ENCODE data around the gene ZAR1. TPM values are rescaled to one million over a fixed set of nuclear protein-coding genes. Genes with fewer than 3 reads are reported as not detected.

ZAR1 gene
- total RNA-seq, 3 donors from 2014 or later, result not detected

GRCh38 chr4:48503233-48504025 is 13.4 kb downstream of the ZAR1 start:
- Mint-ChIP-seq H3K9me3 (no peaks in the 10 kb centered on the region), H3K4me1 (ENCODE audit: low read depth) (peaks cover 9% of the 10 kb centered on the region), H3K36me3 (ENCODE audit: insufficient read depth) (peaks cover 30% of the 10 kb centered on the region), H3K4me3 (no peak overlapping the region), H3K27me3 (ENCODE audit: low read depth) (no peaks in the 10 kb centered on the region)
- ATAC-seq, result no peak
- no peak for DNase-seq

GRCh38 chr4:48504026-48504330 is 13.9 kb downstream of the ZAR1 start:
- Mint-ChIP-seq H3K27me3 (ENCODE audit: low read depth) (no peaks in the 10 kb centered on the region), H3K9me3 (no peaks in the 10 kb centered on the region), H3K4me3 (no peak overlapping the region), H3K4me1 (ENCODE audit: low read depth) (peaks cover 9% of the 10 kb centered on the region), H3K36me3 (ENCODE audit: insufficient read depth) (peaks cover 29% of the 10 kb centered on the region)
- ATAC-seq (no peak), DNase-seq (no peak)

- Mint-ChIP-seq H3K27me3 (ENCODE audit: low read depth) (no peaks in the 10 kb centered on the region), H3K4me1 (ENCODE audit: low read depth) (peaks cover 6% of the 10 kb centered on the region), H3K9me3 (no peaks in the 10 kb centered on the region), H3K36me3 (ENCODE audit: insufficient read depth) (peaks cover 29% of the 10 kb centered on the region), H3K4me3 (no peak overlapping the region)
- DNase-seq (no peak), ATAC-seq (no peak)
These were observed 14.3 kb downstream of the ZAR1 start for GRCh38 chr4:48504352-48504751.

- H3K9me3 Mint-ChIP-seq, result no peaks in the 10 kb centered on the region
- DNase-seq, result no peak
- no peaks in the 10 kb centered on the region for H3K27me3 Mint-ChIP-seq (ENCODE audit: low read depth)
- no peak overlapping the region for H3K4me3 Mint-ChIP-seq
- no peaks in the 10 kb centered on the region for H3K4me1 Mint-ChIP-seq (ENCODE audit: low read depth)
- peaks cover 33% of the 10 kb centered on the region for H3K36me3 Mint-ChIP-seq (ENCODE audit: insufficient read depth)
- no peak for ATAC-seq
These were observed 16.7 kb downstream of the ZAR1 start for GRCh38 chr4:48506716-48507115.

- ATAC-seq (no peak), DNase-seq (no peak)
- Mint-ChIP-seq H3K36me3 (ENCODE audit: insufficient read depth) (peaks cover 41% of the 10 kb centered on the region), H3K4me1 (ENCODE audit: low read depth) (no peaks in the 10 kb centered on the region), H3K27me3 (ENCODE audit: low read depth) (no peaks in the 10 kb centered on the region), H3K9me3 (no peaks in the 10 kb centered on the region), H3K4me3 (no peak overlapping the region)
These were observed 19.5 kb downstream of the ZAR1 start for GRCh38 chr4:48509543-48509942.

GRCh38 chr4:48518143-48518542 is 28.1 kb downstream of the ZAR1 start:
- Mint-ChIP-seq H3K9me3 (no peaks in the 10 kb centered on the region), H3K27me3 (ENCODE audit: low read depth) (no peaks in the 10 kb centered on the region), H3K36me3 (ENCODE audit: insufficient read depth) (peaks cover 48% of the 10 kb centered on the region), H3K4me1 (ENCODE audit: low read depth) (no peaks in the 10 kb centered on the region), H3K4me3 (no peak overlapping the region)
- DNase-seq (no peak), ATAC-seq (no peak)

GRCh38 chr4:48526406-48526805 is 36.4 kb downstream of the ZAR1 start:
- Mint-ChIP-seq H3K4me3 (no peak overlapping the region), H3K4me1 (ENCODE audit: low read depth) (no peaks in the 10 kb centered on the region), H3K36me3 (ENCODE audit: insufficient read depth) (peaks cover 56% of the 10 kb centered on the region), H3K9me3 (no peaks in the 10 kb centered on the region), H3K27me3 (ENCODE audit: low read depth) (no peaks in the 10 kb centered on the region)
- ATAC-seq (no peak), DNase-seq (no peak)

GRCh38 chr4:48538358-48538757 is 48.3 kb downstream of the ZAR1 start:
- Mint-ChIP-seq H3K4me3 (no peak overlapping the region), H3K27me3 (ENCODE audit: low read depth) (no peaks in the 10 kb centered on the region), H3K36me3 (ENCODE audit: insufficient read depth) (peaks cover 35% of the 10 kb centered on the region), H3K9me3 (no peaks in the 10 kb centered on the region), H3K4me1 (ENCODE audit: low read depth) (no peaks in the 10 kb centered on the region)
- no peak for ATAC-seq
- DNase-seq, result no peak

GRCh38 chr4:48539597-48539996 is 49.5 kb downstream of the ZAR1 start:
- H3K4me1 Mint-ChIP-seq (ENCODE audit: low read depth), result no peaks in the 10 kb centered on the region
- H3K4me3 Mint-ChIP-seq, result no peak overlapping the region
- no peak for ATAC-seq
- no peaks in the 10 kb centered on the region for H3K9me3 Mint-ChIP-seq
- no peaks in the 10 kb centered on the region for H3K27me3 Mint-ChIP-seq (ENCODE audit: low read depth)
- DNase-seq, result no peak
- peaks cover 40% of the 10 kb centered on the region for H3K36me3 Mint-ChIP-seq (ENCODE audit: insufficient read depth)

GRCh38 chr4:48542888-48543287 is 52.8 kb downstream of the ZAR1 start:
- no peak for ATAC-seq
- H3K4me1 Mint-ChIP-seq (ENCODE audit: low read depth), result no peaks in the 10 kb centered on the region
- no peaks in the 10 kb centered on the region for H3K27me3 Mint-ChIP-seq (ENCODE audit: low read depth)
- H3K4me3 Mint-ChIP-seq, result no peak overlapping the region
- no peak for DNase-seq
- H3K36me3 Mint-ChIP-seq (ENCODE audit: insufficient read depth), result peaks cover 46% of the 10 kb centered on the region
- H3K9me3 Mint-ChIP-seq, result no peaks in the 10 kb centered on the region

- DNase-seq (no peak), ATAC-seq (no peak)
- no peaks in the 10 kb centered on the region for H3K4me1 Mint-ChIP-seq (ENCODE audit: low read depth)
- H3K27me3 Mint-ChIP-seq (ENCODE audit: low read depth), result no peaks in the 10 kb centered on the region
- no peaks in the 10 kb centered on the region for H3K9me3 Mint-ChIP-seq
- H3K36me3 Mint-ChIP-seq (ENCODE audit: insufficient read depth), result peaks cover 52% of the 10 kb centered on the region
- no peak overlapping the region for H3K4me3 Mint-ChIP-seq
These were observed 53.7 kb downstream of the ZAR1 start for GRCh38 chr4:48543796-48544195.

Other genes starting within 250 kb of the ZAR1 start
- 1 to 10 TPM in 1 of 3 donors, under 1 TPM in 2; 0.82 to 1.4 (median 0.83) TPM for gene TEC, start 220.4 kb upstream of the ZAR1 start, total RNA-seq
- gene SLAIN2, start 148.7 kb upstream of the ZAR1 start, total RNA-seq, result 10 to 100 TPM; 66.3 to 75.4 (median 72.0) TPM
- gene SLC10A4, start 6.9 kb upstream of the ZAR1 start, total RNA-seq, result not detected

Data from activated T-cell treated with anti-CD3 and anti-CD28 coated beads, Interleukin-2, amount 50 U/mL, for 4 hours (primary cell).